H1 (cell line): ENCODE data around the gene BCL2L13. TPM values are rescaled to one million over a fixed set of nuclear protein-coding genes. Genes with fewer than 3 reads are reported as not detected.
A peak's percentile ranks its signal among the peaks of the same experiment; 100 is the strongest.

ENCODE experiments used
- CHD2 ChIP-seq: IDR thresholded peaks from 2 replicates; pipeline ENCODE4 v1.6.1; 2012; ENCODE audit warnings: low read length, improper control_type of control experiment
- CTBP2 ChIP-seq: IDR thresholded peaks from 2 replicates; pipeline ENCODE4 v1.7.0; 2011; ENCODE audit warnings: borderline replicate concordance, mild to moderate bottlenecking, moderate library complexity, mixed read lengths, low read length; ENCODE audit not compliant: insufficient read depth, insufficient read length
- EGR1 ChIP-seq: IDR thresholded peaks from 2 replicates; pipeline ENCODE4 v1.6.1; 2011; ENCODE audit warnings: low read depth, low read length, borderline replicate concordance
- EP300 ChIP-seq, 2 experiments: IDR thresholded peaks; 1 replicate in 1 of 2; 2 replicates in 1 of 2; pipeline ENCODE4 v1.6.1; 2011 to 2012; ENCODE audit warnings: low read depth in 2 of 2, low read length in 2 of 2, mild to moderate bottlenecking in 2 of 2, borderline replicate concordance in 1 of 2, inconsistent platforms in 1 of 2, moderate library complexity in 1 of 2
- EZH2 ChIP-seq: fragments of 200-600 bp; sonication (generic); IDR thresholded peaks from 2 replicates; pipeline ENCODE4 v1.7.1; 2012; ENCODE audit warnings: low read depth, mild to moderate bottlenecking, moderate library complexity, low read length, inconsistent platforms; ENCODE audit not compliant: severe bottlenecking
- KDM1A ChIP-seq: fragments of 200-600, 300-600 bp; sonication (generic); IDR thresholded peaks from 2 replicates; pipeline ENCODE4 v1.7.1; 2016; ENCODE audit warnings: mild to moderate bottlenecking, low read length, borderline replicate concordance
- KDM4A ChIP-seq: IDR thresholded peaks from one replicate; pipeline ENCODE4 v1.7.1; 2012; ENCODE audit warnings: low read depth, mild to moderate bottlenecking, moderate library complexity, low read length, inconsistent platforms; ENCODE audit not compliant: severe bottlenecking
- NRF1 ChIP-seq: IDR thresholded peaks from 2 replicates; pipeline ENCODE4 v1.6.1; 2011; ENCODE audit warnings: mild to moderate bottlenecking, low read depth, low read length, improper control_type of control experiment
- PHF8 ChIP-seq: fragments of 200-600 bp; sonication (generic); conservative IDR thresholded peaks from 2 replicates; pipeline ENCODE4 v1.7.1; 2012; ENCODE audit warnings: low read depth, mild to moderate bottlenecking, inconsistent platforms, low read length, moderate library complexity
- RBBP5 ChIP-seq: IDR thresholded peaks from 2 replicates; pipeline ENCODE4 v1.7.1; 2012; ENCODE audit warnings: low read depth, mild to moderate bottlenecking, inconsistent platforms, low read length, moderate library complexity, borderline replicate concordance
- SIN3A ChIP-seq, 2 experiments: IDR thresholded peaks in 1 of 2; conservative IDR thresholded peaks in 1 of 2; 2 replicates each; pipeline ENCODE4 v1.6.1; 2011 to 2012; ENCODE audit warnings: low read length in 2 of 2, improper control_type of control experiment in 1 of 2, low read depth in 1 of 2, mild to moderate bottlenecking in 1 of 2
- SIRT6 ChIP-seq: IDR thresholded peaks from one replicate; pipeline ENCODE4 v1.7.1; 2012; ENCODE audit warnings: low read length, inconsistent platforms
- SP1 ChIP-seq: IDR thresholded peaks from 2 replicates; pipeline ENCODE4 v1.6.1; 2011; ENCODE audit warnings: low read depth, low read length
- TAF1 ChIP-seq: IDR thresholded peaks from 2 replicates; pipeline ENCODE4 v1.6.1; 2011; ENCODE audit warnings: mild to moderate bottlenecking, low read depth, low read length
- TBP ChIP-seq: IDR thresholded peaks from 2 replicates; pipeline ENCODE4 v1.6.1; 2011; ENCODE audit warnings: low read depth, low read length, improper control_type of control experiment
- USF2 ChIP-seq: IDR thresholded peaks from 2 replicates; pipeline ENCODE4 v1.6.1; 2011; ENCODE audit warnings: low read length, improper control_type of control experiment
- polyA plus RNA-seq, 7 experiments: library from polyadenylated mRNA; depleted of rRNA in 3 of 7; stranded (reverse) in 5 of 7; unstranded in 2 of 7; fragments of >200 nt in 5 of 7; fragments of 200-250 nt in 2 of 7; gene quantifications; 1 replicate in 5 of 7; 2 replicates in 1 of 7; 4 replicates in 1 of 7; pipeline versions ENCODE4 v1.2.1 to v1.2.3, GENCODE V29; 2011 to 2013; ENCODE audit warnings: missing spikeins in 2 of 7, mixed read lengths in 2 of 7
- total RNA-seq: library from RNA; stranded (reverse); fragmentation: NEBNext Ultra II Directional; extraction: Animal tissue kit (Norgen Biotek cat#: 25700); gene quantifications from 2 replicates; pipeline ENCODE4 v1.2.1, GENCODE V29; 2021
- TF ChIP-seq, protein P1 (sequence below): IDR thresholded peaks from 2 replicates; pipeline ENCODE4 v1.6.1; 2012; ENCODE audit warnings: inconsistent platforms
- TF ChIP-seq, protein P2 (sequence below): IDR thresholded peaks from 2 replicates; pipeline ENCODE4 v1.6.1; 2012; ENCODE audit warnings: inconsistent platforms

BCL2L13 gene
- total and polyA plus RNA-seq, 2 of the 8 experiments (the other 6 are each of a cell fraction or from before 2014, with no cell fraction given): 20.7 to 35.0 TPM

DNA sequence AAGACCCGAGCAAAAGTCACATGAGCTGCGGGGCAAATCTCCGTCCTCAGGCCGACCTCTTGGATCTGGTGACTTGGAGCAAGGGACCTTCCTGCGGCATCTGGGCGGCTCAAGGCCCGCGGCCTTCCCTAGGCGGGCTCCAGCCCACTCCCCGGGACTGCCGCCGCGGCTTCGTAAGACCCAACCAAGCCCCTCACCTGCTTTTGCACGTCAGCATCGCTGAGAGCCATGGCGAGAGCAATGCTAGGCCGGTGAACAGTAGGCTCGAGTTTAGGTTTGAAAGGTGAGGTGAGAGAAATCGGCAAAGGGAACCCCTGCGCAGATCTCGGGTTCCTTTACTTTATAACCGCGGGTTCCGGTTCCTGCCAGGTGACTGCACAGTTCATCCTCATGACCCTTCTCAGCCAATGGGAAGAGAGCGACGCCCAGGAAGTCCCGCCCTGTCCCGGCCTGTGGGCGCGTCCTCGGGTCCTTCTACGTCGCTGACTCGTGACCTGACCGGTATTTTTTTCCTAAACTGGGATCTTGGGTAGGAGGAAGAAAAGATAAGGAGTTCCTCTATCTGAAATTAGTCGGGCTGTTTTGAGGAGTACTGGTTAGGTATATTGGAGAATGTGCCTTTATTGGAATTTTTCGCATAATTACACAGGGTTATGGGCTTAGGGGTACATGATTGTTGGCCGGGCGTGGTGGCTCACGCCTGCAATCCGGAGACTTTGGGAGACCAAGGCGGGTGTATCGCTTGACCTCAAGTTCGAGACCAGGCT, 10.0 kb upstream of the BCL2L13 start, which contains the start of gene ATP6V1E1 (continued):
- no peak for TF ChIP-seq EGR1
- peak; percentile 80 for TF ChIP-seq TAF1
- TF ChIP-seq, protein P1, sequence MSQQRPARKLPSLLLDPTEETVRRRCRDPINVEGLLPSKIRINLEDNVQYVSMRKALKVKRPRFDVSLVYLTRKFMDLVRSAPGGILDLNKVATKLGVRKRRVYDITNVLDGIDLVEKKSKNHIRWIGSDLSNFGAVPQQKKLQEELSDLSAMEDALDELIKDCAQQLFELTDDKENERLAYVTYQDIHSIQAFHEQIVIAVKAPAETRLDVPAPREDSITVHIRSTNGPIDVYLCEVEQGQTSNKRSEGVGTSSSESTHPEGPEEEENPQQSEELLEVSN: peak; percentile 25; the same call in 1 of the 2 replicates
- peak; percentile 81; the same call in 1 of the 2 replicates for TF ChIP-seq RBBP5
- TF ChIP-seq CHD2: peak; percentile 22; the same call in 1 of the 2 replicates
- TF ChIP-seq EP300 (IDR thresholded peaks at IDR 0.05; ENCODE audit: borderline replicate concordance in 1 of 2, low read depth in 2 of 2, low read length in 2 of 2): no peak
- peak; percentile 79 for TF ChIP-seq TBP
- TF ChIP-seq SP1: peak; percentile 83
- no peak for TF ChIP-seq SIRT6
- TF ChIP-seq KDM1A: no peak
- TF ChIP-seq PHF8: peak; percentile 94
- no peak for TF ChIP-seq CTBP2
- no peak for TF ChIP-seq EZH2
- peak; percentile 69 for TF ChIP-seq KDM4A
- peak in 1 of 2 experiments; percentile 45; a peak in 2 of 4 replicates for TF ChIP-seq SIN3A (conservative IDR thresholded peaks at IDR 0.05 in 1 of 2, IDR thresholded peaks at IDR 0.05 in 1 of 2; ENCODE audit: low read depth in 1 of 2, low read length in 2 of 2)
- TF ChIP-seq NRF1: no peak
- peak; percentile 98 for TF ChIP-seq USF2
- TF ChIP-seq, protein P2, sequence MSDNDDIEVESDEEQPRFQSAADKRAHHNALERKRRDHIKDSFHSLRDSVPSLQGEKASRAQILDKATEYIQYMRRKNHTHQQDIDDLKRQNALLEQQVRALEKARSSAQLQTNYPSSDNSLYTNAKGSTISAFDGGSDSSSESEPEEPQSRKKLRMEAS: no peak
